Hypothalamus (tissue), 51 donors: Measurements from ENCODE around the gene CAMP.
A peak's percentile ranks its signal among the peaks of the same experiment; 100 is the strongest.
"Not testable (repeated sequence)": the region's sequence is repeated elsewhere in the genome, so short reads cannot be mapped to it uniquely, and the experiment has no call there.

Experiments used
- DNase-seq, 51 donors: peaks; one replicate each; lab custom pipeline; 2025; lab: John Stamatoyannopoulos, UW

The CAMP gene, protein sequence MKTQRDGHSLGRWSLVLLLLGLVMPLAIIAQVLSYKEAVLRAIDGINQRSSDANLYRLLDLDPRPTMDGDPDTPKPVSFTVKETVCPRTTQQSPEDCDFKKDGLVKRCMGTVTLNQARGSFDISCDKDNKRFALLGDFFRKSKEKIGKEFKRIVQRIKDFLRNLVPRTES

DNA sequence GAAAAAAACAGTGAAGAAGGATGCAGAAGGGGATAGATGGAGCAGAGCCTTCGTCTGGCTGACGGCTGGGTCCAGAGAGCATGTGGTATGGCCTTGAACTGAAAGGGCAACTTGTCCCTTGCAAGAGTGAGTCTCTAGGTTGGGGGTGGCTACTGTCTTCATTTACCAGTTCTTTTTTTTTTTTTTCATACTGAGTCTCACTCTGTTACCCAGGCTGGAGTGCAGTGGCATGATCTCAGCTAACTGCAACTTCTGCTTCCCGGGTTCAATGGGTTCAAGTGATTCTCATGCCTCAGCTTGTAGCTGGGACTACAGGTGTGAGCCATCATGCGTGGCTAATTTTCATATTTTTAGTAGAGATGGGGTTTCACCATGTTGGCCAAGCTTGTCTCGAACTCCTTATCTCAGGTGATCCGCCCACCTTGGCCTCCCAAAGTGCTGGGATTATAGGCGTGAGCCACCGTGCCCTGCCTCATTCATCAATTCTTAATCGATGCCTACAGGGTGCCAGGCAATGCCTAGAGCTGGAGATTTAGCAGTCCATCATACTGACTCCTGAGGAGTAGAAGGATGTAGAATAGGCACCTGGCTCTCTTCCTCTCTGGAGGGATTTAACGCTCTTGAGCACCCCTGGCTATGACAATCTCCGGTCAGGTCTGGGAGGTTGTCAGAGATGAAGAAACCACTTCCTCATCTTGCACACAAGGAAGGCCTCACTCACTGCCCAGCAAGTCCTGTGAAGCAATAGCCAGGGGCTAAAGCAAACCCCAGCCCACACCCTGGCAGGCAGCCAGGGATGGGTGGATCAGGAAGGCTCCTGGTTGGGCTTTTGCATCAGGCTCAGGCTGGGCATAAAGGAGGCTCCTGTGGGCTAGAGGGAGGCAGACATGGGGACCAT lies at the start of gene CAMP:
Gene CAMP, plus strand, starts transcription at position 880 of the 898 bp plus-strand sequence. Its CDS starts 17 bp downstream, at position 897.
- peak in 23 of 51 donors; percentile 2 to 45 (median 22) for DNase-seq

- no peak for DNase-seq
These were observed 45.2 kb upstream of the CAMP start for GRCh38 chr3:48178072-48178471.

DNA sequence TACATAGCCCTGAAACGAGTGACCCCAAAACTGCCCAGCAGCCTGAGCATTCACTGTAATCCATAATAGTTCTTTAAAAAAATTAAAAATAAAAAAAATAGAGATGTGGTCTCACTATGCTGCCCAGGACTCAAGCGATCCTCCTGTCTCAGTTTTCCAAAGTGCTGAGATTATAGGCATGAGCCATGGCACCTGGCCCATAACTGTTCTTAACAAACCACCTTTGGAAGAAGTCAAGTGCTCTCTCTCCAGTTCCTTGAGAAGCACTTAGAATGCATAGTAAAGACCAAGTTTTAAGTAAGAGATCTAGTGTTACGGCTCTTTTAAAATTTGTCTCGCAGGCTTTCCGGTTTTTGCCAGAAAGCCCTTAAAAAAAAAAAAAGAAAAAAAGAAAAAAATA lies 43.3 kb upstream of the CAMP start:
- DNase-seq, result no peak

DNA sequence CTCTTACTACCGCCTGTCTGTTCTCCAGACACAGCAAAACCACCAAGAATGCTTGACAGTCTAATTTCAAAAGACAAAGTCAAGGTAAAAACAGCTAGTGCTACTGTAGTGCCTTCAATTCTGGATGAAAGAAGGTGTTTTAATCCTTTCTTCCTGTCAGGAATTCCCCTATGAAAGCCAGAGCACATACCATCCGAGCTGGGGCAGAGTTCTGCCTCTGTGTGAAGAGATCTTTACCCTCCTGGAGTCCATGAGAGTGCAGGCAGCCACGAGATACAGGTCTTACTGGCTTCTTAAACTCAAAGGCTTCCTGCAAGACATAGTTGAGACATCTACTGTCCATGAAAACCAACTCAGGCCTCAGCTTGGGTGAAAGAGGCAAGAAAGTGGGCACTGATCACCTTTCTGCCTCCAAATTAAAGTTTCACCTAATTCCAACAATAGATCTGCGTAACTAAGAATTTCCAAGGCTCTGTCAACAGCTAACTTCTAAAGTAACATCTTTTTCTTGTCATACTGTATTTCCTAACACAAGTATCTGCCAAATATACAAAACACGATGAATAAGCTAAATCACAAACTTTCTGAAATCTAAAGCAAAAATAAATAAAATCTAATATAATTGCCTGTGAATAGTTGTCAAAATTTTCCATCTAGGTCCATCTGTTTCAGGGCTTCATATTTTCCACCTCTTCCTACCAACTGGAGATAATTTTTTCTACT lies 42.6 kb upstream of the CAMP start:
- no peak for DNase-seq

GRCh38 chr3:48184299-48184698 lies 39.0 kb upstream of the CAMP start:
- DNase-seq, result no peak

DNA sequence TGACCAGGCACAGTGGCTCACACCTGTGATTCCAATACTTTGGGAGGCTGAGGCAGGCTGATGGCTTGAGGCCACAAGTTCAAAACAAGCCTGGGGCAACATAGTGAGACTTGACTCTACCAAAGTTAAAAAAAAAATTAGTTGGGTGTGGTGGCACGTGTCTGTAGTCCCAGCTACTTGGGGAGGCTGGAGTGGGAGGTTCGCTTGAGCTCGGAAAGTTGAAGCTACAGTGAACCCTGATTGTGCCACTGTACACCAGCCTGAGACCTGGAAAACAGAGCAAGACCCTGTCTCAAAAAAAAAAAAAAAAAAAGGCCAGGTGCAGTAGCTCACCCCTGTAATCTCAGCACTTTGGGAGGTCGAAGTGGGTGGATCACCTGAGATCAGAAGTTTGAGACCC lies 38.2 kb upstream of the CAMP start:
- no peak for DNase-seq

DNA sequence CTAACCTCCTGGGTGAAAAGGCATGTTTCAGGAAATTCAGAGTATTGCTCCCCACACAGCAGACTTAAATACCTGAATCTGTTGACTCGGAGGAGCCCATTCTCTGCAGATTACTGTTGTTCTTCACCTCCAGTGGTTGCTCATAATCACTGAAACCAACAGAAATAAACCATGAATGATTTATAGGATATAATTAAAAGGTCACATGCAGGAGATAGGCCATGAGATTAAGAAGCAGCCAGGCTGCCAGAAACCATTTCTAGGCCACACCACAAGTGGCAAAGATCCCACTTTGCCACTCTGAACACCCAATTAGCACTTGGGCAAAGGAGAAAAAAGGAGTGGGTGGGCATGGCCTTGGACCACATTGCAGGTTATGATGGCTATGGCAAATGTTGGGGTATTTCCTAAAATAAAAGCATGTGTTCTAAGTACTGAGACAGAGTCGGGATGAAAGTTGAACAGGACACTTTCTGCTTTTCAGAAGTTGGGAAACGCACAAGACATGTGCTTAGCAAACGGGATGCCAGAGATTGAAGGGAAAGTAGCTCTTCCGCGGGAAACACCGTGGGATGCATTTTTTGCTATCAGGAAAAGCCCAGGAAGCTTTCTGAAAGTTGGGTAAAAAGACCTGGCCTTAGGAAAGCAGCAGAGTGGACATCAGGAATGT lies 36.5 kb upstream of the CAMP start:
- no peak for DNase-seq

GRCh38 chr3:48187301-48187578 lies 36.1 kb upstream of the CAMP start:
- no peak for DNase-seq

DNA sequence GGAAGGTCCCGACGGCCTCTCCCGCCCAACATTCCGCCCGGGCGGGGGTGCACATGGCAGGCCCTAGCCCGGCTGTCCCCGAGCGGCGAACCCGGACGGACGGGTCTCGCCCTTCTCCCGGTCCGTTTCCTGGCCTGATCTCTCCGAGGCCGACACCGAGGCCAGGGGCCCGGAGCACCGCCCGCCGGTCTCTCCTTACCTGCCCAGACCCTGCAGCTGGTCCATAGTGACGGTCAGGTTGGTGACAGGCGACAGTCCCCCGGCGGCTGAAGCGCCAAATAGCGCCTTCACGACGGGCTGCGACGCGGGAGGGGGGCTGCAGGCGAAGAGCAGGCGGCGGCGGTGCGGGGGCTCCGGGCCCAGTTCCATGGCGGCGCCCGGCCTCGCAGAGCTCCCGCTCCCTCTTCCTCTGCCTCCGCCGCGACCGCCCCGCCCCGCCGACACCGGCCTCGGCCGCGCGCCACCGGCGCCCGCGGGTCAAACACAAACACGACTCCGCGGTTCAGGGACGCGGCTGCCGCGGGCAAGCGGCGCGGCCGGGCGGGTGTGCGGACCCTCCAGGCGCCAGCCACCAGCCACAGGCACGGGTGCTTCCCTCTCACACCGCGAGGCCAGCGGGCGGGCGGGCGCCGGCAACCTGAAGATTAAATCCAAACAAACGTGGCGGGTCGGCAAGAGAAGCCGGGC lies 35.6 kb upstream of the CAMP start:
- peak in 28 of 51 donors; percentile 2 to 84 (median 70) for DNase-seq

DNA sequence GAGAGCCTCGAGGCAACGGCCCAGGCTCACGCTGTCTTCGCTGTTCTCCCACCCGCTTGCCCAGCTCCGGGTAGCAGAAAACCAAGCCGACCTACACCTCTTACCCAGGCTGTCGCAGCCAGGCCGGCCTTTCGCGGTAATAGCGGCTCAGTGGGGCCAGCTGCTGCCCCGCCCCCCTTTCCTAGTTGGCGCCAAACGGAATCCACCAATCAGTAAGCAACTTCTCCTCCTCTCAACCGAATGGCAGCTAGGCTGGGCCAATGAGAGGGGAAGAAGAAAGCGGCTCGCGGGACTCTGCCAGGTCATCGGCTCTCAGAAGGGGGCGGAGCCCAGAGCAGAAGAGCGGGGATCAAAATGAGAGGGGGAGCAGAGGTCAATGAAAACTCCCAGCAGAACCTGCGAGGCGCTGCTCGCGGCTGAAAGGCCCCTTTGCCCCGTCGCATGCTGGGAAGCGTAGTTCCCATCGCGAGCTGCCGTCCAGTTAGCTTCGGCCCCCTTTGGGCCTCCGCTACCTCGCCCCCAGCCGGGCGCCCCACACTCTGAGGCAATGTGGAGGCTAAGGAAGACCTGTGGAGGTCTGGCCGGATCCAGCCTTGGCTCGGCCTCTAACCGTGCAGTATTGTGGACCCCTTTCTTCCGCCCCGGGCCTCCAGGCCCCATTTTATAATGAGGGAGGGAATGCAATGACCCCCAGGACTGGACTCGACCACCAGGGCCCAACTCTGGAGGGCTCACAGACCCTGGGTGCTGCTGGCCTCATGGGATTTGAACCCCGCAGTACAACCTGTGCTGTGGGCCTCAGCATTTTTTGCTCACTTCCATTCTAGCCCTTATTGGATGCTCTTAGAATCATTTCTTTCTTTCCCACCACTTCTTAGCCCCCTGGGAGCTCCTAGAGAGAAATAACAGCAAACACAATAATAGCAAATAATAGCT lies 34.8 kb upstream of the CAMP start, which contains the start of gene CDC25A:
Gene CDC25A, minus strand, starts transcription at position 152 of the 936 bp plus-strand sequence. CDS start 470 bp downstream, outside the sequence.
- DNase-seq, result peak; percentile 45 to 98 (median 91)

- no peak for DNase-seq
These were observed 34.0 kb upstream of the CAMP start for GRCh38 chr3:48189321-48189720.

DNA sequence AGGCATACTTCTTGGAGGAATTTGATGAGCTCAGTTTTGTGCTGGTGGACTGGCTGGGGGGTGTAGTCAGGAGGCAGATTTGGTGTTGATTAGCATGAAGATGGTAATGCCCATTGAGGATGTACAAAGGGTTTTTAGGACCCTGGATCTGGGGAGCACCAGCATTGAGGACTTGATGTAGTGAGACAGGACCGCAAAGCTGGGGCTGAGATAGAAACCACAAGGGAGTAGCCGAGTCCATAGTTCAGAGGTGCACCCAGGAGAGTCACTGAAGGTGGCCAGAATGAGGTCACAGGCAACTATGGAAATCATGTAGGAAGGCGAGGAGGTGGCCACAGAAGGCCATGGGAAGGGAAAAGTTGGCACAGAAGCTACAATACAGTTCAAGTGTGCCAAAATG lies 32.4 kb upstream of the CAMP start:
- no peak for DNase-seq

DNA sequence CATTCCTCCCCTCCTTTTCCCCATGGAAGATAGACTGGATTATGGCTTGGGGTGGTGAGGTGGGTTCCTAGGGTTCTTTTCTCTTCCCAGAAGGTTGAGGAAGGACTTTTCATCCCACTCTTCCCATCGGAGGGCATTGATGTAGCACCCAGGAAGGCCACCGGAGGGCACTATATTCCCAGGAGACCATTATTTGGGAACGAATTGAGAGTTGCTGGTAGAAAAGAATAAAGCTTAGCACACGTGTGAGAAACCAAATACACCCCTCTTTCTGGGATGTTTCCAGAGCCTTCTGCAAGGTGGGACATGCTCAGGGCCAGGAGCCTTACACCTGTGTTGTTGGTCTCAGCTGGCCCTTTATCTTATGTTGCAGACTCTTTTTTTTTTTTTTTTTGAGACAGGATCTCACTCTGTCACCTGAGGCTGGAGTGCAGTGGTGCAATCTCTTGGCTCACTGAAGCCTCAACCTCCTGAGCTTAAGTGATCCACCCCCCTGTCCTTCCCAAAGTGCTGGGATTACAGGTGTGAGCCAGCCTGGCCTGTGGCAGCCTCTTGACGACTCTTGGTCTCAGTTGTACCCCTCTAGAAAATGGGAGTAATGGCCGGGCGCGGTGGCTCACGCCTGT lies 28.7 kb upstream of the CAMP start:
- peak in 32 of 51 donors; percentile 3 to 72 (median 25) for DNase-seq

- no peak for DNase-seq
These were observed 26.7 kb upstream of the CAMP start for GRCh38 chr3:48196611-48197010.

GRCh38 chr3:48199117-48199516 lies 24.2 kb upstream of the CAMP start:
- DNase-seq, result no peak

DNA sequence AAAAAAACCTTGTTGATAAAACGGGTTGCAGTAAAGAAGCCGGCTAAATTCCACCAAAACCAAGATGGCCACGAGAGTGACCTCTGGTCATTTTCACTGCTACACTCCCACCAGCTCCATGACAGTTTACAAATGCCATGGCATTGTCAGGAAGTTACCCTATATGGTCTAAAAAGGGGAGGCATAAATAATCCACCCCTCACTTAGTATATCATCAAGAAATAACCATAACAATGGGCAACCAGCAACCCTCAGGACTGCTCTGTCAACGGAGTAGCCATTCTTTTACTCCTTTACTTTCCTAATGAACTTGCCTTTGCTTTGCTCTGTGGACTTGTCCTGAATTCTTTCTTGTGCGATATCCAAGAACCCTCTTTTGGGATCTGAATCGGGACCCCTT lies 20.7 kb upstream of the CAMP start:
- DNase-seq, result no peak

- DNase-seq, result no peak
These were observed 15.2 kb upstream of the CAMP start for GRCh38 chr3:48208076-48208475.

- no peak for DNase-seq
These were observed 13.8 kb upstream of the CAMP start for GRCh38 chr3:48209445-48209844.

DNA sequence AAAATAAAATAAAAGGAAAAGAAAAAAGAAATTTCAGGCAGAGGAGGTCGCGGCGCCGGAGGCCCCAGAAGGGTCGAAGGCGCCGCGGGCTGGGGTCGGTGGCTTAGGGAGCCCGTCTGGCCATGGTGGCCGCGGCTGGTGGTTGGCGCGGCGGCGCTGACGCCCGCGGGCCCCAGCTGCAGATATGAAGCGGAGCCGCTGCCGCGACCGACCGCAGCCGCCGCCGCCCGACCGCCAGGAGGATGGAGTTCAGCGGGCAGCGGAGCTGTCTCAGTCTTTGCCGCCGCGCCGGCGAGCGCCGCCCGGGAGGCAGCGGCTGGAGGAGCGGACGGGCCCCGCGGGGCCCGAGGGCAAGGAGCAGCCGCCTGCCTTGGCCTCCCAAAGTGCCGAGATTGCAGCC lies 12.8 kb upstream of the CAMP start:
- not testable (repeated sequence) for DNase-seq
